ENCODE results near the gene GP1BB.

DNA sequence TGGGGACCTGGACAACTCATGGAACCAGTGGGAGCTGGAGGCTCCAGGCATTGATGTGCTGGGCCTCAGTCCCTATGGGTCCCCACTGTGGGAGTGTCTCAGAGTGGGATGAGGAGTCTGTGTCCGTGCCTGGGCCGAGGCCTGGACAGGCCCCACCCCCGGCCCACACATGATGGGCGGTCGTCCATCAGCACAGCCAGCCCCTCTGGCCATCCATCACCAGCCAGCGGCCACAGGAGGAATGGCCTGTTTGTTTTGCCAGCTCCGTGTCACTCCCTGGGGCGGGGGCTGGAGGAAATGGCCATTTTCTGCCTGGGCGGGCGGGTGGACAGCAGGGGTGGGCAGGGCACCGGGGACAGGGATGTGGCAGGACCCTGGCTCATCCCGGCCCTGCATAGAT is 24.2 kb downstream of the GP1BB start:
- TF ChIP-seq EZH2 (IDR thresholded peaks at IDR 0.05; ENCODE audit: borderline replicate concordance, insufficient read depth, low read length, poor library complexity, severe bottlenecking): no peak
- TF ChIP-seq, protein P1, sequence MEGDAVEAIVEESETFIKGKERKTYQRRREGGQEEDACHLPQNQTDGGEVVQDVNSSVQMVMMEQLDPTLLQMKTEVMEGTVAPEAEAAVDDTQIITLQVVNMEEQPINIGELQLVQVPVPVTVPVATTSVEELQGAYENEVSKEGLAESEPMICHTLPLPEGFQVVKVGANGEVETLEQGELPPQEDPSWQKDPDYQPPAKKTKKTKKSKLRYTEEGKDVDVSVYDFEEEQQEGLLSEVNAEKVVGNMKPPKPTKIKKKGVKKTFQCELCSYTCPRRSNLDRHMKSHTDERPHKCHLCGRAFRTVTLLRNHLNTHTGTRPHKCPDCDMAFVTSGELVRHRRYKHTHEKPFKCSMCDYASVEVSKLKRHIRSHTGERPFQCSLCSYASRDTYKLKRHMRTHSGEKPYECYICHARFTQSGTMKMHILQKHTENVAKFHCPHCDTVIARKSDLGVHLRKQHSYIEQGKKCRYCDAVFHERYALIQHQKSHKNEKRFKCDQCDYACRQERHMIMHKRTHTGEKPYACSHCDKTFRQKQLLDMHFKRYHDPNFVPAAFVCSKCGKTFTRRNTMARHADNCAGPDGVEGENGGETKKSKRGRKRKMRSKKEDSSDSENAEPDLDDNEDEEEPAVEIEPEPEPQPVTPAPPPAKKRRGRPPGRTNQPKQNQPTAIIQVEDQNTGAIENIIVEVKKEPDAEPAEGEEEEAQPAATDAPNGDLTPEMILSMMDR (IDR thresholded peaks at IDR 0.05; ENCODE audit: poor library complexity, severe bottlenecking): no peak
- TF ChIP-seq RAD21 (conservative IDR thresholded peaks at IDR 0.05): no peak
- TF ChIP-seq POLR2AphosphoS5 (IDR thresholded peaks at IDR 0.05): no peak
- TF ChIP-seq EP300 (conservative IDR thresholded peaks at IDR 0.05; ENCODE audit: poor library complexity, severe bottlenecking): no peak
- no peak for TF ChIP-seq TAF1 (IDR thresholded peaks at IDR 0.05; ENCODE audit: low read depth)
